WI38 (cell line): ENCODE measurements around the gene CLECL1.
"Not testable (repeated sequence)": the region's sequence is repeated elsewhere in the genome, so short reads cannot be mapped to it uniquely, and the experiment has no call there.

Experiments used
- H3K4me3 ChIP-seq: 2 replicates; pipeline ENCODE4 v1.5.1; 2011; ENCODE audit warnings: low read depth, mild to moderate bottlenecking, control low read depth, low read length
- TF ChIP-seq, protein P1 (sequence below): IDR thresholded peaks from 2 replicates; pipeline ENCODE4 v1.5.1; 2012; ENCODE audit warnings: low read depth, mild to moderate bottlenecking, control low read depth, low read length

Gene CLECL1

DNA sequence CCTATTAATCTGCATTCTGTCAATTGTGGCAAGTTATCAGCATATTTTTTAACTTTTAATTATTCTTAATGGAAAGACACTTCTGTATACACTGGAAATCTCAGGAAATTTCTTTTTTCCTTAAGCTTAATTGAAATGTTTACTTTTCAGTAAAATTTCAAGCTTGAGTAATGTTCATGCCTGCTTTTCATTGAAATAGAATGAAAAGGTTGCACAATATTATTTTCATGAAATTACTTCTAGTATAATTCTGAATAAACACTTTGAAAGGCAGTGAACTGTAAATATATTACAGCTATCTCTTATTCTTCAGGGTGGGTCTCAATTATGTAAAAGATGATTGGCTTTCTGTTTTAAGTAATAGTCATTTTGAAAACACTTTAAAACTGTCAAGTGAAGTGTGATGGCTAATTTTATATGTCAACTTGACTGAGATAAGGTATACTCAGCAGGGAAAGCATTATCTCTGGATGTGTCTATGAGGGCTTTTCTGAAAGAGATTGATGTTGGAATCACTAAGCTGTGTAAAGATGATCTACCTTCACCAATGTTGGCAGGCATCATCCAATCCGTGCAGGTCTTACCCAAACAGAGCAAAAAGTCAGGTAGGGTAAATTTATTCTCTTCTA is 33.5 kb downstream of the CLECL1 start:
- TF ChIP-seq, protein P1, sequence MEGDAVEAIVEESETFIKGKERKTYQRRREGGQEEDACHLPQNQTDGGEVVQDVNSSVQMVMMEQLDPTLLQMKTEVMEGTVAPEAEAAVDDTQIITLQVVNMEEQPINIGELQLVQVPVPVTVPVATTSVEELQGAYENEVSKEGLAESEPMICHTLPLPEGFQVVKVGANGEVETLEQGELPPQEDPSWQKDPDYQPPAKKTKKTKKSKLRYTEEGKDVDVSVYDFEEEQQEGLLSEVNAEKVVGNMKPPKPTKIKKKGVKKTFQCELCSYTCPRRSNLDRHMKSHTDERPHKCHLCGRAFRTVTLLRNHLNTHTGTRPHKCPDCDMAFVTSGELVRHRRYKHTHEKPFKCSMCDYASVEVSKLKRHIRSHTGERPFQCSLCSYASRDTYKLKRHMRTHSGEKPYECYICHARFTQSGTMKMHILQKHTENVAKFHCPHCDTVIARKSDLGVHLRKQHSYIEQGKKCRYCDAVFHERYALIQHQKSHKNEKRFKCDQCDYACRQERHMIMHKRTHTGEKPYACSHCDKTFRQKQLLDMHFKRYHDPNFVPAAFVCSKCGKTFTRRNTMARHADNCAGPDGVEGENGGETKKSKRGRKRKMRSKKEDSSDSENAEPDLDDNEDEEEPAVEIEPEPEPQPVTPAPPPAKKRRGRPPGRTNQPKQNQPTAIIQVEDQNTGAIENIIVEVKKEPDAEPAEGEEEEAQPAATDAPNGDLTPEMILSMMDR = no peak
- H3K4me3 ChIP-seq = no peak overlapping the region

DNA sequence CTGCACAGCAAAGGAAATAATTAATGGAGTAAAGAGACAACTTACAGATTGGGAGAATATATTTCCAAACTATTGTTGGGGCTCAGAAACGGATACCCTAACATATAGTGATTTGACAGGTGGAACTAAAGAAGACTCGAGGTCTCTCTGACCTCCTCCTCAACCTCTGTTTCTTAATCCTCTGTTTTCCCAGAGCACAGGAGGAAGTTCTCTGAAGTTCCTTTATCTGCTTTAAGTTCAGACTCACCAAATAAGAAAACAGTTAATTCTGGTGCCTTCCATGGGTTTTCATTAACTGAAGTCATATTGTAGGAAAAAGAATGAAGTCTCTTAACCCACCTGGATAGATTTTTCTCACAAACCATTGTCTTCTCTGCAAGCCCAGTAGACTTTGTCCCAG is 34.2 kb downstream of the CLECL1 start:
- H3K4me3 ChIP-seq = no peak overlapping the region
- TF ChIP-seq, protein P1 = no peak

DNA sequence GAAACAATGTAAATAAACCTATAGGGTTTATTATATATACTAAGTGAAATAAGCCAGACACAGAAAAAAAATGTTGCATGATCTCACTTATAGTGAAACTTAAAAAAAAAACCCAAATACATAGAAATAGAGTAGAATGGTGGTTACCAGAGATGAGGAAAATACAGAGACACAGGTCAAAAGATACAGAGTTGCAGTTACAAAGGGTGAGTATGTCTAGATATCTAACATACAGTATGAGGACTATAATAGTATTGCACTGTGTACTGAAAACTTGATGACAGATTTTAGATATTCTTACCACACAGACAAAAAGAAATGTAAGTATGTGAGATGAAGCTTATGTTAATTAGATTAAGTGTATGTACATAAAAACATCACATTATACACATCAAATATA is 35.3 kb downstream of the CLECL1 start:
- TF ChIP-seq, protein P1 = no peak

DNA sequence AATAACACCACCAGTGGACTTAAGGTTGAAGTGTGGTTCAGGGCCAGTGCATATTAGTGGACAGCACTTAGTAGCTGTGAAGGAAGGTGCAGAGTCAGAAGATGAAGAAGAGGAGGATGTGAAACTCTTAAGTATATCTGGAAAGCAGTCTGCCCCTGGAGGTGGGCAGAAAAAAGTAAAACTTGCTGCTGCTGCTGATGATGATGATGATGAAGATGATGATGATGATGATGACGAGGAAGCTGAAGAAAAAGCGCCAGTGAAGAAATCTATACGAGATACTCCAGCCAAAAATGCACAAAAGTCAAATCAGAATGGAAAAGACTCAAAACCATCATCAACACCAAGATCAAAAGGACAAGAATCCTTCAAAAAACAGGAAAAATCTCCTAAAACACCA is 37.2 kb downstream of the CLECL1 start:
- H3K4me3 ChIP-seq = not testable (repeated sequence)

More for the DNA sequence above, 35.3 kb downstream of the CLECL1 start:
- H3K4me3 ChIP-seq = no peak overlapping the region

DNA sequence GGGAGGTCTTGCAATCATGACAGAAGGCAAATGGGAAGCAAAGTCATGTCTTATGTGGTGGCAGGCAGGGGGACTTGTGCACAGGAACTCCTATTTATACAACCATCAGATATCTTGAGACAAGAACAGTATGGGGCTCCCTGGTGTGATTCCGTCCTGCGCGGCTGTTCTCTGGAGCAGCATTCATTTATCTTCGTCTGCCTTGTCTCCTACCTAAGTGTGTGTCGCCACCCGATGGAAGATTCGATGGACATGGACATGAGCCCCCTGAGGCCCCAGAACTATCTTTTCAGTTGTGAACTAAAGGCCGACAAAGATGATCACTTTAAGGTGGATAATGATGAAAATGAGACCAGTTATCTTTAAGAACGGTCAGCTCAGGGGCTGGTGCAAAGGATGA is 37.7 kb downstream of the CLECL1 start:
- H3K4me3 ChIP-seq = not testable (repeated sequence)

DNA sequence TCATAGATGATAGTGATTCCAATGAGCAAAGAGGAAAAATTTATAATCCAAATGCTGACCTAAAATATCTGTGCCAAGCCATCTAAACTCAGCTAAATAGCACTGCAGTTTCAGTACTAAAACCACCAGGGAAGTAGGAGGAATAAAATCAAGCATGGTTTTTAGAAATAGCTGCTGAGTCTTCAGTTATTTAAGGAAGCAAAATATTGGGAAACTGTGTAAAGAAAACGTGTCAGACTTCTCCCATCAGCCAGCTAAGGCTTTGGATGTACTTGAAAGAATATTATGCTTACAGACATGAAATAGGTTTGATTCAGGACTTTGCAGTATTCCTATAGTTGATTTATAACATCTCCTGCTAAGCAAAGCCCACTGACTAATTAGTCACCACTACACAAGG is 38.7 kb downstream of the CLECL1 start:
- no peak overlapping the region for H3K4me3 ChIP-seq
- TF ChIP-seq, protein P1 = no peak

DNA sequence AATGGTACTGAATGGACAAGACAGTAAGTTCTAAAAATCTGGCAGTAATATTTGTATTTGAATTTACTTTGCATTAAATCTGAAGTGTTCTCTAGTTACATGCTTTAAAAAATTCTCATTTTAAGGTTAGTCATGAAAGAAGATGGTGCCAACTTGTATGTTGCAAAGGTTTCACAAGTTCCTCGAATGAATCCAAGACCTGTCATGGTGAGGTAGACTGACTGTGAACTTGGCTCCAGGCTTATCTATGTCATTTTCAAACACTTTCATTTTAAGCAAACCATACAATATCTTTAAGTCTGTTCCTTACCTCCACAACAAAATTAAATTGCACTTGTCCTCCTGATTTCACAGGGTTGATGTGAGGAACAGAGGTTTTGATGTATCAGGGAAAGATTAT is 40.0 kb downstream of the CLECL1 start:
- TF ChIP-seq, protein P1 = no peak
- H3K4me3 ChIP-seq = no peak overlapping the region

DNA sequence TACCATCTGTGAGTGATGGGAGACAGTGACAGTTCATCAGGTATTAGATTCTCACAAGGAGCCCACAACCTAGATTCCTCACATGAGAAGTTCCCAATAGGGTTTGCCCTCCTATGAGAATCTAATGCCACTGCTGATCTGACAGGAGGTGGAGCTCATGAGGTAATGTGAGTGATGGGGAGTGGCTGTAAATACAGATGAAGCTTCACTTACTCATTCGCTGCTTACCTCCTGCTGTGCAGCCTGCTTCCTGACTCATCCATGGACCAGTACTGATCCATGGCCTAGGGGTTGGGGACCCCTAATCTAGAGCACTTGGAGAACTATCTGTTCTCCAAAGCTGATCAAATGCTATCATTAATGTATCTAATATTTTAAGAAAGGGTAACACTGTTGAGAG is 45.7 kb downstream of the CLECL1 start:
- H3K4me3 ChIP-seq = no peak overlapping the region
- TF ChIP-seq, protein P1 = no peak

DNA sequence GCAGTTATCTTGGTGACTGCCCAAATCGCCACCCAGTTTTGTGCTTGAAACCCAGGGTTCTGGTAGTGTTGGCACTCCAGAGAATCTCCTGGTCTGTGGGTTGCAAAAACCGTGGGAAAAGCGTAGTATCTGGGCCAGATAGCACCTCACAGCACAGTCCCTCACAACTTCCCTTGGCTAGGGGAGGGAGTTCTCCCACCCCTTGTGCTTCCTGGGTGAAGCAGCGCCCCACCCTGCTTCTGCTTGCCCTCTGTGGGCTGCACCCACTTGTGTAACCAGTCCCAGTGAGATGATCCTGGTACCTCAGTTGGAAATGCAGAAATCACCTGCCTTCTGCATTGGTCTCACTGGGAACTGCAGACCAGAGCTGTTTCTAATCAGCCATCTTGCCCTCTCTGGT is 47.0 kb downstream of the CLECL1 start:
- TF ChIP-seq, protein P1 = no peak
- no peak overlapping the region for H3K4me3 ChIP-seq

DNA sequence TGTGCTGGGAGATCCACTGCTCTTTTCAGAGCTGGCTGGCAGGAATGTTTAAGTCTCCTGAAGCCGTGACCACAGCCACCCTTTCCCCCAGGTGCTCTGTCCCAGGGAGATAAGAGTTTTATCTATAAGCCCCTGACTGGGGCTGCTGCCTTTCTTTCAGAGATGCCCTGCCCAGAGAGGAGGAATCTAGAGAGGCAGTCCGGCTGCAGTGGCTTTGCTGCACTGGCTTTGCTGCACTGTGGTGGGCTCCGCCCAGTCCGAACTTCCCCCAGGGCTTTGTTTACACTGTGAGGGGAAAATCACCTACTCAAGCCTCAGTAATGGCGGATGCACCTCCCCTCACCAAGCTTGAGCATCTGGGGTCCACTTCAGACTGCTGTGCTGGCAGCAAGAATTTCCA is 47.5 kb downstream of the CLECL1 start:
- not testable (repeated sequence) for H3K4me3 ChIP-seq

DNA sequence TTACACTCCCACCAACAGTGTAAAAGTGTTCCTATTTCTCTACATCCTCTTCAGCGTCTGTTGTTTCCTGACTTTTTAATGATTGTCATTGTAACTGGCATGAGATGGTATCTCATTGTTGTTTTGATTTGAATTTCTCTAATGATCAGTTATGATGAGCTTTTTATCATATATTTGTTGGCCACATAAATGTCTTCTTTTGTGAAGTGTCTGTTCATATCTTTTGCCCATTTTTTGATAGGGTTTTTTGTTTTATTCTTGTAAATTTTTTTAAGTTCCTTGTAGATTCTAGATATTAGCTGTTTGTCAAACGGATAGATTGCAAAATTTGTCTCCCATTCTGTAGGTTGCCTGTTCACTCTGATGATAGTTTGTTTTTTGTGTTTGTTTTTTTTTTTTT is 49.9 kb downstream of the CLECL1 start:
- not testable (repeated sequence) for H3K4me3 ChIP-seq

DNA sequence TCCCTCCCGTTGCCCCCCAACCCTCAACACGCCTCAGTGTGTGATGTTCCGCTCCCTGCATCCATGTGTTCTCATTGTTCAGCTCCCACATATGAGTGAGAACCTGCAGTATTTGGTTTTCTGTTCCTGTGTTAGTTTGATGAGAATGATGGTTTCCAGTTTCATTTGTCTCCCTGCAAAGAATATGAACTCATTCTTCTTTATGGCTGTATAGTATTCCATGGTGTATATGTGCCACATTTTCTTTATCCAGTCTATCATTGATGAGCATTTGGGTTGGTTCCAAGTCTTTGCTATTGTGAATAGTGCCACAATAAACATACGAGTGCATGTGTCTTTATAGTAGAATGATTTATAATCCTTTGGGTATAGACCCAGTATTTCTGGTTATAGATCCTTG is 50.4 kb downstream of the CLECL1 start:
- H3K4me3 ChIP-seq = not testable (repeated sequence)
